SW 1271 (cell line): ENCODE results near the gene NEUROG1.
"Not testable (repeated sequence)": the region's sequence is repeated elsewhere in the genome, so short reads cannot be mapped to it uniquely, and the experiment has no call there.

Source experiments
- DNase-seq, 2 experiments: peaks; one replicate each; lab custom pipeline; 2025; lab: John Stamatoyannopoulos, UW

Gene NEUROG1

GRCh38 chr5:135537271-135537670 is 1.5 kb upstream of the NEUROG1 start:
- no peak for DNase-seq

- DNase-seq: no peak
These were observed 344 bp downstream of the NEUROG1 start for GRCh38 chr5:135535420-135535819.

GRCh38 chr5:135534609-135535419 is 950 bp downstream of the NEUROG1 start:
- no peak for DNase-seq

- DNase-seq: no peak
These were observed 2.0 kb downstream of the NEUROG1 start for GRCh38 chr5:135533794-135534193.

- no peak for DNase-seq
These were observed 2.4 kb downstream of the NEUROG1 start for GRCh38 chr5:135533334-135533733.

GRCh38 chr5:135529576-135529975 is 6.2 kb downstream of the NEUROG1 start:
- DNase-seq: not testable (repeated sequence)

- no peak for DNase-seq
These were observed 8.8 kb downstream of the NEUROG1 start for GRCh38 chr5:135526924-135527323.

GRCh38 chr5:135521964-135522363 is 13.8 kb downstream of the NEUROG1 start:
- DNase-seq: no peak

- no peak for DNase-seq
These were observed 18.1 kb downstream of the NEUROG1 start for GRCh38 chr5:135517631-135518030.

GRCh38 chr5:135514116-135514515 is 21.6 kb downstream of the NEUROG1 start:
- DNase-seq: no peak

GRCh38 chr5:135511761-135512575 is 23.8 kb downstream of the NEUROG1 start:
- no peak for DNase-seq

GRCh38 chr5:135509995-135510394 is 25.8 kb downstream of the NEUROG1 start:
- no peak for DNase-seq

- DNase-seq: no peak
These were observed 27.2 kb downstream of the NEUROG1 start for GRCh38 chr5:135508496-135509005.

GRCh38 chr5:135505973-135506372 is 29.8 kb downstream of the NEUROG1 start:
- no peak for DNase-seq

- DNase-seq: no peak
These were observed 31.4 kb downstream of the NEUROG1 start for GRCh38 chr5:135504376-135504775.

- no peak for DNase-seq
These were observed 31.9 kb downstream of the NEUROG1 start for GRCh38 chr5:135503871-135504270.

GRCh38 chr5:135502836-135503520 is 32.8 kb downstream of the NEUROG1 start:
- DNase-seq: no peak

- no peak for DNase-seq
These were observed 33.8 kb downstream of the NEUROG1 start for GRCh38 chr5:135501965-135502364.

- no peak for DNase-seq
These were observed 37.1 kb downstream of the NEUROG1 start for GRCh38 chr5:135498637-135498995.

- no peak for DNase-seq
These were observed 37.7 kb downstream of the NEUROG1 start for GRCh38 chr5:135497971-135498636.

GRCh38 chr5:135495531-135495930 is 40.2 kb downstream of the NEUROG1 start:
- not testable (repeated sequence) for DNase-seq

- no peak for DNase-seq
These were observed 41.6 kb downstream of the NEUROG1 start for GRCh38 chr5:135494196-135494595.
